ENCODE results near the gene PTPRM. TPM values are rescaled to one million over a fixed set of nuclear protein-coding genes. Genes with fewer than 3 reads are reported as not detected.

Gene PTPRM
- total and polyA plus RNA-seq, 4 donors, result 9.2 to 23.0 (median 12.7) TPM

DNA sequence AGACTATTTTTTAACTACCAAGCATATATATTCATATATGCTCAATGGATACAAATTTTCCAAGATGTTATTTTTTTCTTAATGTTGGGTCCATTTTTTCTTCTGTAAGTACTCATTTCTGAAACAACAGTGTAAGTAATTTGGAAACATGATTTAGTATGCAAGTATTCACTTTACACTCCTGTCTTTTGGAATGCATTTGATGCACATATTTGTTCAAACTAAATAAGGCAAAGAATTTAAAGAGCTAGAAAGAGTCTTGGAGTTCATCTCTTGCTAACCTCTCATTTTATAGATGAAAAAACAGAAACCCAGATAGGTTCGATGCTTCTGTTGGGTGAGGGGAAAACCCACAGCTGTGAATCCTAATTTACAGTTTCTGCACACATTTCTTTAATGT, 602.6 kb downstream of the PTPRM start:
- Histone ChIP-seq H3K4me3 (ENCODE audit: low read depth in 1 of 3, low read length in 3 of 3) (no peak overlapping the region), H3K4me1 (ENCODE audit: control insufficient read depth in 4 of 4, insufficient read depth in 4 of 4, low read length in 3 of 4) (no peaks in the 10 kb centered on the region), H3K27ac (ENCODE audit: low read depth in 1 of 2, low read length in 2 of 2) (no peak overlapping the region), H3K36me3 (ENCODE audit: control insufficient read depth in 4 of 4, insufficient read depth in 3 of 4, low read depth in 1 of 4, low read length in 3 of 4) (no peaks in the 10 kb centered on the region), H3K27me3 (ENCODE audit: control insufficient read depth in 4 of 4, insufficient read depth in 4 of 4, low read length in 3 of 4) (no peaks in the 10 kb centered on the region), H3K9ac (ENCODE audit: low read depth in 1 of 2, low read length in 2 of 2) (no peak overlapping the region), H3K9me3 (ENCODE audit: control insufficient read depth in 4 of 4, low read length in 3 of 4) (no peaks in the 10 kb centered on the region)
- WGBS, result 94% methylated on average over 1 of the region's 1 CpG
- TF ChIP-seq RAD21 (IDR thresholded peaks at IDR 0.05) (no peak), REST (IDR thresholded peaks at IDR 0.05) (no peak), HNF4G (IDR thresholded peaks at IDR 0.05) (no peak), FOXA1 (IDR thresholded peaks at IDR 0.05) (no peak)
- DNase-seq (ENCODE audit: low spot score), result no peak

DNA sequence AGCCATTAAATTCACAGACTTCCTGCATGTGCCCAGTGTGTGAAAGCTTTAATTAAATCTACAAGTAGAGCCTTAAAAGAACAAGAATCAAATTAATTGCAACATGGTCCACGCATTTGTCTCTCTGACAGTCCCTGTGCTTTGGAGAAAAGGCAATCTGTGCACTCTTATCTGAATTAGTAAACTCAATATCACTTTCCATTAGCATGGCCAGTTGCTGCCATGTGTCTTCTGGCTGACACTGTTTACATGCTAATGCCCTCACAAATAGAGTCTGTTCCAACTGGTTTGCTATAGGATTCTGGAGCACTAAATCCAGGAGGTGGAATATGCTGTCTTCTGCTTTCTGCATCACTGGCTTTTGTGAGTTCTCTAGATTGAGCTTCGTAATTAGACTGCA, 607.7 kb downstream of the PTPRM start:
- H3K27ac ChIP-seq (ENCODE audit: low read depth in 1 of 2, low read length in 2 of 2), result no peak overlapping the region
- whole genome bisulfite sequencing, result 90% methylated on average over 2 of the region's 2 CpGs
- no peak for DNase-seq (ENCODE audit: low spot score)
- no peak for TF ChIP-seq HNF4A (conservative IDR thresholded peaks at IDR 0.05)
- no peak for TF ChIP-seq EGR1 (IDR thresholded peaks at IDR 0.05; ENCODE audit: low read depth in 2 of 2)
- no peak for TF ChIP-seq RXRA (IDR thresholded peaks at IDR 0.05)
- TF ChIP-seq HNF4G (IDR thresholded peaks at IDR 0.05), result no peak
- no peak for TF ChIP-seq YY1 (IDR thresholded peaks at IDR 0.05)
- no peak for TF ChIP-seq GABPA (IDR thresholded peaks at IDR 0.05 in 1 of 2, conservative IDR thresholded peaks at IDR 0.05 in 1 of 2)
- no peak for TF ChIP-seq FOXA2 (IDR thresholded peaks at IDR 0.05)
- TF ChIP-seq, protein P1, sequence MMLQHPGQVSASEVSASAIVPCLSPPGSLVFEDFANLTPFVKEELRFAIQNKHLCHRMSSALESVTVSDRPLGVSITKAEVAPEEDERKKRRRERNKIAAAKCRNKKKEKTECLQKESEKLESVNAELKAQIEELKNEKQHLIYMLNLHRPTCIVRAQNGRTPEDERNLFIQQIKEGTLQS (IDR thresholded peaks at IDR 0.05), result no peak
- TF ChIP-seq, protein P2, sequence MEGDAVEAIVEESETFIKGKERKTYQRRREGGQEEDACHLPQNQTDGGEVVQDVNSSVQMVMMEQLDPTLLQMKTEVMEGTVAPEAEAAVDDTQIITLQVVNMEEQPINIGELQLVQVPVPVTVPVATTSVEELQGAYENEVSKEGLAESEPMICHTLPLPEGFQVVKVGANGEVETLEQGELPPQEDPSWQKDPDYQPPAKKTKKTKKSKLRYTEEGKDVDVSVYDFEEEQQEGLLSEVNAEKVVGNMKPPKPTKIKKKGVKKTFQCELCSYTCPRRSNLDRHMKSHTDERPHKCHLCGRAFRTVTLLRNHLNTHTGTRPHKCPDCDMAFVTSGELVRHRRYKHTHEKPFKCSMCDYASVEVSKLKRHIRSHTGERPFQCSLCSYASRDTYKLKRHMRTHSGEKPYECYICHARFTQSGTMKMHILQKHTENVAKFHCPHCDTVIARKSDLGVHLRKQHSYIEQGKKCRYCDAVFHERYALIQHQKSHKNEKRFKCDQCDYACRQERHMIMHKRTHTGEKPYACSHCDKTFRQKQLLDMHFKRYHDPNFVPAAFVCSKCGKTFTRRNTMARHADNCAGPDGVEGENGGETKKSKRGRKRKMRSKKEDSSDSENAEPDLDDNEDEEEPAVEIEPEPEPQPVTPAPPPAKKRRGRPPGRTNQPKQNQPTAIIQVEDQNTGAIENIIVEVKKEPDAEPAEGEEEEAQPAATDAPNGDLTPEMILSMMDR (IDR thresholded peaks at IDR 0.05; ENCODE audit: low read depth, low read length, missing input control), result no peak
- TF ChIP-seq SP1 (IDR thresholded peaks at IDR 0.05), result no peak
- TF ChIP-seq FOXA1 (IDR thresholded peaks at IDR 0.05), result no peak
- peaks cover 0 to 11% (median 4%) of the 10 kb centered on the region in 4 donors for H3K4me1 ChIP-seq (ENCODE audit: control insufficient read depth in 4 of 4, insufficient read depth in 4 of 4, low read length in 3 of 4)
- H3K36me3 ChIP-seq (ENCODE audit: control insufficient read depth in 4 of 4, insufficient read depth in 3 of 4, low read depth in 1 of 4, low read length in 3 of 4), result no peaks in the 10 kb centered on the region
- H3K4me3 ChIP-seq (ENCODE audit: low read depth in 1 of 3, low read length in 3 of 3), result no peak overlapping the region
- H3K27me3 ChIP-seq (ENCODE audit: control insufficient read depth in 4 of 4, insufficient read depth in 4 of 4, low read length in 3 of 4), result no peaks in the 10 kb centered on the region
- H3K9me3 ChIP-seq (ENCODE audit: control insufficient read depth in 4 of 4, low read length in 3 of 4), result no peaks in the 10 kb centered on the region
- no peak overlapping the region for H3K9ac ChIP-seq (ENCODE audit: low read depth in 1 of 2, low read length in 2 of 2)

DNA sequence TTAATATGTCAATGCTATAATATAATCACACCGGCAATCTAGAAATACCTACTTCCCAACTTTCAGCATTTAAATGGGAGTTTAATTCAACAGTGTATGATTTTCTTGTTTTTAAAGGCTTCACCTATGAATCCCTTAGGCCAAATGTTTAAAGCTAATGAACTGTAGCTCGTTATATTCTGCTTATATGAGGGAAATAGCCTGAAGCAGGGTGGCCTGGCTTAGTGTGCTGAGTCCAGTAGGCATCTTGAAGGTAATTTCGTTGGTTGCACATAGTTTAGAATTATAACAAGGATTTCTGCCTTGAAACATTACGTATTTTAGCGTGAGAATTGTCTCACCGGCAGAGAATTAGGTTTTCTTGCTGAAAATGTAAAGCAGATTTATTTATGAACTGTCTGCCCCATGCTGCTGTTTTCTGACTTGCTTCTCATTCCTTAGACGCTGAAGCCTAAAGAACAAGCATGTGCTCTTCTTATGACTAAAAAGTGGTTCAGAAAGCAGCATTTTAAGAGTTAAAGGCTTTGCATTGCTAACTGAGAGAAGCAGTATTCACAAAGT, 608.5 kb downstream of the PTPRM start:
- peaks cover 0 to 11% (median 4%) of the 10 kb centered on the region in 4 donors for H3K4me1 ChIP-seq (ENCODE audit: control insufficient read depth in 4 of 4, insufficient read depth in 4 of 4, low read length in 3 of 4)
- 88% methylated on average over 7 of the region's 7 CpGs for WGBS
- H3K27me3 ChIP-seq (ENCODE audit: control insufficient read depth in 4 of 4, insufficient read depth in 4 of 4, low read length in 3 of 4), result no peaks in the 10 kb centered on the region
- DNase-seq (ENCODE audit: low spot score), result no peak
- H3K27ac ChIP-seq (ENCODE audit: low read depth in 1 of 2, low read length in 2 of 2), result no peak overlapping the region
- no peaks in the 10 kb centered on the region for H3K36me3 ChIP-seq (ENCODE audit: control insufficient read depth in 4 of 4, insufficient read depth in 3 of 4, low read depth in 1 of 4, low read length in 3 of 4)
- no peaks in the 10 kb centered on the region for H3K9me3 ChIP-seq (ENCODE audit: control insufficient read depth in 4 of 4, low read length in 3 of 4)
- H3K4me3 ChIP-seq (ENCODE audit: low read depth in 1 of 3, low read length in 3 of 3), result no peak overlapping the region
- no peak overlapping the region for H3K9ac ChIP-seq (ENCODE audit: low read depth in 1 of 2, low read length in 2 of 2)
- TF ChIP-seq NR2F2 (IDR thresholded peaks at IDR 0.05) (no peak), SP1 (IDR thresholded peaks at IDR 0.05) (no peak), RAD21 (IDR thresholded peaks at IDR 0.05) (no peak), JUND (IDR thresholded peaks at IDR 0.05) (no peak), FOXA1 (IDR thresholded peaks at IDR 0.05) (no peak), HNF4G (IDR thresholded peaks at IDR 0.05) (no peak), REST (IDR thresholded peaks at IDR 0.05) (no peak), MAX (IDR thresholded peaks at IDR 0.05) (no peak)
- TF ChIP-seq, protein P2 (IDR thresholded peaks at IDR 0.05; ENCODE audit: low read depth, low read length, missing input control), result no peak
